ENCODE results near the gene TSC22D2. TPM values are rescaled to one million over a fixed set of nuclear protein-coding genes. Genes with fewer than 3 reads are reported as not detected.

TSC22D2 gene
- total RNA-seq, 1 donor = 44.6 TPM

DNA sequence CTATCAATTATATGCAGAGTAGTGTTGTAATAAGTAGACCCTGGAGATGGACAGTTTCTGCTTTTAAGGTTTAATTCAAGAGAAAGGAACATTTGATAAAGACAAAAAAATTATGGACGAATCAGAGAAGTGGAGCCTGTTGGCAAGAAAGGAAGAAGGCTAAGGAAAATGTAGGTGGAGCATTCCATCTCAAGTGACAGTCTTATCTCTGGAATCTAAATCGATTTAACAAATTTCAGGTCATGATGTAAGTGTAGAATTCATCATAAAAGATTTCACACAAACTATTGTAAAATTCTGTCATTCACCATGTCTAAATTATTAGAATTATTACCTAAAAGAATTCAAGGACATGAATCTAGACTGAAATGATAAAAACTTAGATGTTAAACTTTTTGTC is 36.3 kb downstream of the TSC22D2 start:
- Histone ChIP-seq H3K9me3 (ENCODE audit: low read depth, low read length) (no peaks in the 10 kb centered on the region), H3K27me3 (ENCODE audit: insufficient read depth, low read length) (no peaks in the 10 kb centered on the region), H3K4me1 (ENCODE audit: insufficient read depth, low read length) (no peaks in the 10 kb centered on the region), H3K4me3 (ENCODE audit: low read length) (no peak overlapping the region)

- H3K27me3 ChIP-seq (ENCODE audit: insufficient read depth, low read length) = no peaks in the 10 kb centered on the region
- H3K9me3 ChIP-seq (ENCODE audit: low read depth, low read length) = no peaks in the 10 kb centered on the region
- H3K4me3 ChIP-seq (ENCODE audit: low read length) = no peak overlapping the region
- H3K4me1 ChIP-seq (ENCODE audit: insufficient read depth, low read length) = peaks cover 8% of the 10 kb centered on the region
Observed at GRCh38 chr3:150446470-150446977, 38.4 kb downstream of the TSC22D2 start.

- no peaks in the 10 kb centered on the region for H3K9me3 ChIP-seq (ENCODE audit: low read depth, low read length)
- H3K27me3 ChIP-seq (ENCODE audit: insufficient read depth, low read length) = no peaks in the 10 kb centered on the region
- peaks cover 13% of the 10 kb centered on the region for H3K4me1 ChIP-seq (ENCODE audit: insufficient read depth, low read length)
- no peak overlapping the region for H3K4me3 ChIP-seq (ENCODE audit: low read length)
Observed at GRCh38 chr3:150447084-150447483, 39.0 kb downstream of the TSC22D2 start.

- Histone ChIP-seq H3K27me3 (ENCODE audit: insufficient read depth, low read length) (no peaks in the 10 kb centered on the region), H3K9me3 (ENCODE audit: low read depth, low read length) (no peaks in the 10 kb centered on the region), H3K4me3 (ENCODE audit: low read length) (no peak overlapping the region), H3K4me1 (ENCODE audit: insufficient read depth, low read length) (peaks cover 14% of the 10 kb centered on the region)
Observed at GRCh38 chr3:150447631-150448465, 39.8 kb downstream of the TSC22D2 start.

GRCh38 chr3:150449169-150449721 is 41.1 kb downstream of the TSC22D2 start:
- no peak overlapping the region for H3K4me3 ChIP-seq (ENCODE audit: low read length)
- no peaks in the 10 kb centered on the region for H3K9me3 ChIP-seq (ENCODE audit: low read depth, low read length)
- peaks cover 14% of the 10 kb centered on the region for H3K4me1 ChIP-seq (ENCODE audit: insufficient read depth, low read length)
- no peaks in the 10 kb centered on the region for H3K27me3 ChIP-seq (ENCODE audit: insufficient read depth, low read length)

DNA sequence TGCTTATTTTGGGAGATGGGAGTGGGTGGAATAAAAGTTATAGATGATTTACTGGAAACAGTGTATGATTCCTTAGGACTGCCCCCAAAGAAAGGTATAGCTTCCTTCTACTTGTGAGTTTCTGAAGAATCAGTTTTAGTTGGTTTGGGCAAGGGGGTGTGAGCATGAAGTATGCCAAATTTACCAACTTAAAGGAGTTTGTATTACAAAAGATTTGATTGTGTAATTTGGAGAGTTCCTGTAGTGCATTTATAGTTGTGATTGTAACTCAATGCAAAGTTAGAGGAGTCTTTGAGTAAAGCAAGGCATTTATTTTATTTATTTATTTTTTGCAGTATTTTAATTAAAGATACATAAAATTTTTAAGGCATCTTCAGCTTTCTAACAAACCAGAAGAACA is 42.8 kb downstream of the TSC22D2 start:
- Histone ChIP-seq H3K4me1 (ENCODE audit: insufficient read depth, low read length) (peaks cover 14% of the 10 kb centered on the region), H3K9me3 (ENCODE audit: low read depth, low read length) (no peaks in the 10 kb centered on the region), H3K27me3 (ENCODE audit: insufficient read depth, low read length) (no peaks in the 10 kb centered on the region), H3K4me3 (ENCODE audit: low read length) (no peak overlapping the region)

GRCh38 chr3:150451329-150452048 is 43.4 kb downstream of the TSC22D2 start:
- Histone ChIP-seq H3K4me3 (ENCODE audit: low read length) (no peak overlapping the region), H3K27me3 (ENCODE audit: insufficient read depth, low read length) (no peaks in the 10 kb centered on the region), H3K9me3 (ENCODE audit: low read depth, low read length) (no peaks in the 10 kb centered on the region), H3K4me1 (ENCODE audit: insufficient read depth, low read length) (peaks cover 14% of the 10 kb centered on the region)

GRCh38 chr3:150453353-150453752 is 45.3 kb downstream of the TSC22D2 start:
- no peaks in the 10 kb centered on the region for H3K27me3 ChIP-seq (ENCODE audit: insufficient read depth, low read length)
- peaks cover 14% of the 10 kb centered on the region for H3K4me1 ChIP-seq (ENCODE audit: insufficient read depth, low read length)
- H3K4me3 ChIP-seq (ENCODE audit: low read length) = no peak overlapping the region
- H3K9me3 ChIP-seq (ENCODE audit: low read depth, low read length) = no peaks in the 10 kb centered on the region

- no peaks in the 10 kb centered on the region for H3K9me3 ChIP-seq (ENCODE audit: low read depth, low read length)
- H3K27me3 ChIP-seq (ENCODE audit: insufficient read depth, low read length) = no peaks in the 10 kb centered on the region
- peaks cover 14% of the 10 kb centered on the region for H3K4me1 ChIP-seq (ENCODE audit: insufficient read depth, low read length)
- H3K4me3 ChIP-seq (ENCODE audit: low read length) = no peak overlapping the region
Observed at GRCh38 chr3:150454085-150454484, 46.0 kb downstream of the TSC22D2 start.

DNA sequence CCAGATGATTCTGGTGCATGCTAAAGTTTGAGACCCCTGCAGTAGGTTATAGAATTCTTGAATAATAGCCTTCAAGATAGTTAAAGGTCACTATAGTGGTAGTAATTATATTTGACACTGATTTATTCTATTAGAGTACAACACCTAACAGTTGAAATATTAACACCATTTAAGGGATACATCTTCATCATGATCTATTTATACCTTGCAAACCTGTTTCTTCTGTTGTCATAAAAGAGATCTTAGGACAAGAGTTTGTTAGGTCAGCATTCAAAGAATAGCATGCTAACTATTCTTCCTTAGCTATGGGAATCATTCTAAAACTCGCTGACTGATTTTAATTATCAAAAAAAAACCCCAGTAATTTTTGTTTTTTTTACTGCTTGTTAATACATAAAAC is 46.5 kb downstream of the TSC22D2 start:
- Histone ChIP-seq H3K27me3 (ENCODE audit: insufficient read depth, low read length) (no peaks in the 10 kb centered on the region), H3K9me3 (ENCODE audit: low read depth, low read length) (no peaks in the 10 kb centered on the region), H3K4me3 (ENCODE audit: low read length) (no peak overlapping the region), H3K4me1 (ENCODE audit: insufficient read depth, low read length) (peaks cover 14% of the 10 kb centered on the region)

- H3K4me1 ChIP-seq (ENCODE audit: insufficient read depth, low read length) = peaks cover 14% of the 10 kb centered on the region
- no peaks in the 10 kb centered on the region for H3K9me3 ChIP-seq (ENCODE audit: low read depth, low read length)
- no peak overlapping the region for H3K4me3 ChIP-seq (ENCODE audit: low read length)
- no peaks in the 10 kb centered on the region for H3K27me3 ChIP-seq (ENCODE audit: insufficient read depth, low read length)
Observed at GRCh38 chr3:150455341-150455740, 47.2 kb downstream of the TSC22D2 start.

DNA sequence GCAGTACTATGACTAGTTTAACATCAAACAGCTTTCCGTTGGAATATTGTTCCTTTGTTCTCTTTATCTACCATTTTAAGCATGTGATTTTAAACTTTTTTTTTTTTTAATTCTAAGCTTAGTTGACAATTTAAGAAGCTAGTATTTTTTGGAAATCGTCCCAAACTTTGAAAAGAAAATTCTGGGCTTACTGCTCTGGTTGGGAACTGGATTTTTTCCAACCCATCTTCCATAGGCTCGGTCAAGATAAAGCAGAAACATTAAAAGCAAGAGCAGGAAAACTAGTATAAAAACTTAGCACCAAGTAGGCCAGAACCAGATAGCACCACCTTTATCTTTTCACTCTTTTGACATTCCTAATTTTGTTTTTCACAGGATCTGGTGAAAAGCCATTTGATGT is 49.9 kb downstream of the TSC22D2 start:
- Histone ChIP-seq H3K9me3 (ENCODE audit: low read depth, low read length) (no peaks in the 10 kb centered on the region), H3K4me3 (ENCODE audit: low read length) (no peak overlapping the region), H3K4me1 (ENCODE audit: insufficient read depth, low read length) (no peaks in the 10 kb centered on the region), H3K27me3 (ENCODE audit: insufficient read depth, low read length) (no peaks in the 10 kb centered on the region)

DNA sequence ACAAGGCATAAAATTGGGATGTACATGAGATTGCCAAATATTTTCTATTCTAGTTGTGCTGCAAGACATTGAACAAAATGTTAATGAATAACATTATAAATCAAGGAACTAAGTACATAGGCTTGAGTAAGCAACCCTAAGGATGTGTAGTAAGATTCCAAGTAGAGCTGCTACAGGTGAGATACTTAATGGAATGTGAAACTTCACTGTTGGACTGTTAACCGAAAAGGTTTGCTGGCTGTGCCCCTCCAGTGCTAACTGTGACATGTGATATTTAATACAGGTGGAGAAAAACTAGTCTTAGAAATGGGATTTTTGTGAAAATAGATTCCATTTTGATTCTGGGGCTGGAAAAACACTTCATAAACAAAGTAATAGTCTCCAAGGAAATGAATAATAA is 52.4 kb downstream of the TSC22D2 start:
- Histone ChIP-seq H3K4me1 (ENCODE audit: insufficient read depth, low read length) (no peaks in the 10 kb centered on the region), H3K27me3 (ENCODE audit: insufficient read depth, low read length) (no peaks in the 10 kb centered on the region), H3K4me3 (ENCODE audit: low read length) (no peak overlapping the region), H3K9me3 (ENCODE audit: low read depth, low read length) (no peaks in the 10 kb centered on the region)

GRCh38 chr3:150461399-150461798 is 53.3 kb downstream of the TSC22D2 start:
- Histone ChIP-seq H3K4me1 (ENCODE audit: insufficient read depth, low read length) (no peaks in the 10 kb centered on the region), H3K4me3 (ENCODE audit: low read length) (no peak overlapping the region), H3K27me3 (ENCODE audit: insufficient read depth, low read length) (no peaks in the 10 kb centered on the region)

GRCh38 chr3:150462108-150462507 is 54.0 kb downstream of the TSC22D2 start:
- Histone ChIP-seq H3K4me3 (ENCODE audit: low read length) (no peak overlapping the region), H3K9me3 (ENCODE audit: low read depth, low read length) (no peaks in the 10 kb centered on the region), H3K4me1 (ENCODE audit: insufficient read depth, low read length) (no peaks in the 10 kb centered on the region), H3K27me3 (ENCODE audit: insufficient read depth, low read length) (no peaks in the 10 kb centered on the region)

More at GRCh38 chr3:150461399-150461798, 53.3 kb downstream of the TSC22D2 start:
- no peaks in the 10 kb centered on the region for H3K9me3 ChIP-seq (ENCODE audit: low read depth, low read length)
